SK-N-SH treated with all-trans-retinoic acid at 6 μM for 48 hours (cell line): ENCODE data around the gene DOK1.

ENCODE experiments used
- ATAC-seq: fragments of 200-7000 bp; cut with Tn5 transposase; 3 replicates; pipeline ENCODE4 v1.9.1; 2020; ENCODE audit warnings: mild to moderate bottlenecking, moderate library complexity
- BACH2 ChIP-seq: fragments of 250-450 bp; sonication (Bioruptor Pico); IDR thresholded peaks from 2 replicates; pipeline ENCODE4 v1.9.0; 2021; ENCODE audit warnings: mild to moderate bottlenecking, borderline replicate concordance
- CSDC2 ChIP-seq: fragments of 250-450 bp; sonication (Bioruptor Pico); IDR thresholded peaks from 2 replicates; pipeline ENCODE4 v1.5.0; 2020; ENCODE audit warnings: mild to moderate bottlenecking, moderate library complexity
- ESRRG ChIP-seq: fragments of 250-450 bp; sonication (Bioruptor Pico); IDR thresholded peaks from 2 replicates; pipeline ENCODE4 v1.6.1; 2021; ENCODE audit warnings: mild to moderate bottlenecking
- GLIS3 ChIP-seq: fragments of 250-450 bp; sonication (Bioruptor Pico); IDR thresholded peaks from 2 replicates; pipeline ENCODE4 v1.5.0; 2020; ENCODE audit warnings: mild to moderate bottlenecking, moderate library complexity
- ISL1 ChIP-seq: fragments of 250-450 bp; sonication (Bioruptor Pico); IDR thresholded peaks from 2 replicates; pipeline ENCODE4 v2.1.2; 2022; ENCODE audit warnings: mild to moderate bottlenecking, moderate library complexity
- OSR1 ChIP-seq: fragments of 250-450 bp; sonication (Bioruptor Pico); IDR thresholded peaks from 2 replicates; pipeline ENCODE4 v1.8.0; 2022; ENCODE audit warnings: moderate library complexity, mild to moderate bottlenecking, inconsistent platforms
- POU6F1 ChIP-seq: fragments of 250-450 bp; sonication (Bioruptor Pico); IDR thresholded peaks from 2 replicates; pipeline ENCODE4 v1.8.0; 2021; ENCODE audit warnings: low read depth, mild to moderate bottlenecking, moderate library complexity, borderline replicate concordance
- PPARA ChIP-seq: fragments of 250-450 bp; sonication (Bioruptor Pico); IDR thresholded peaks from 2 replicates; pipeline ENCODE4 v1.5.0; 2020; ENCODE audit warnings: mild to moderate bottlenecking, borderline replicate concordance
- SNAI2 ChIP-seq: fragments of 250-450 bp; sonication (Bioruptor Pico); IDR thresholded peaks from 2 replicates; pipeline ENCODE4 v1.5.0; 2020; ENCODE audit warnings: mild to moderate bottlenecking, moderate library complexity
- TCF4 ChIP-seq: fragments of 250-450 bp; sonication (Bioruptor Pico); IDR thresholded peaks from 2 replicates; pipeline ENCODE4 v1.8.0; 2021; ENCODE audit warnings: mild to moderate bottlenecking, moderate library complexity, borderline replicate concordance
- TOX ChIP-seq: fragments of 250-450 bp; sonication (Bioruptor Pico); IDR thresholded peaks from 2 replicates; pipeline ENCODE4 v1.8.0; 2021; ENCODE audit warnings: mild to moderate bottlenecking, moderate library complexity, borderline replicate concordance
- ZC3H10 ChIP-seq: fragments of 250-450 bp; sonication (Bioruptor Pico); IDR thresholded peaks from 2 replicates; pipeline ENCODE4 v1.5.1; 2021; ENCODE audit warnings: mild to moderate bottlenecking, moderate library complexity
- ZFP30 ChIP-seq: fragments of 450-650 bp; formaldehyde crosslinking; IDR thresholded peaks from 2 replicates; pipeline ENCODE4 v1.5.0; 2022; ENCODE audit warnings: mild to moderate bottlenecking, moderate library complexity
- ZNF70 ChIP-seq: fragments of 450-650 bp; formaldehyde crosslinking; IDR thresholded peaks from 2 replicates; pipeline ENCODE4 v1.5.0; 2020; ENCODE audit warnings: mild to moderate bottlenecking, moderate library complexity
- TF ChIP-seq, protein P1 (sequence below): fragments of 250-450 bp; sonication (Bioruptor Pico); IDR thresholded peaks from 2 replicates; pipeline ENCODE4 v1.5.1; 2020; ENCODE audit warnings: low read depth, mild to moderate bottlenecking, moderate library complexity
- TF ChIP-seq, protein P2 (sequence below): fragments of 250-450 bp; sonication (Bioruptor Pico); IDR thresholded peaks from 2 replicates; pipeline ENCODE4 v1.8.0; 2020; ENCODE audit warnings: mild to moderate bottlenecking, moderate library complexity, borderline replicate concordance
- TF ChIP-seq, protein P3 (sequence below): fragments of 250-450 bp; sonication (Bioruptor Pico); IDR thresholded peaks from 2 replicates; pipeline ENCODE4 v1.5.0; 2020; ENCODE audit warnings: mild to moderate bottlenecking, moderate library complexity

DOK1 gene

GRCh38 chr2:74599676-74600075 lies 45.2 kb downstream of the DOK1 start:
- TF ChIP-seq, protein P1, sequence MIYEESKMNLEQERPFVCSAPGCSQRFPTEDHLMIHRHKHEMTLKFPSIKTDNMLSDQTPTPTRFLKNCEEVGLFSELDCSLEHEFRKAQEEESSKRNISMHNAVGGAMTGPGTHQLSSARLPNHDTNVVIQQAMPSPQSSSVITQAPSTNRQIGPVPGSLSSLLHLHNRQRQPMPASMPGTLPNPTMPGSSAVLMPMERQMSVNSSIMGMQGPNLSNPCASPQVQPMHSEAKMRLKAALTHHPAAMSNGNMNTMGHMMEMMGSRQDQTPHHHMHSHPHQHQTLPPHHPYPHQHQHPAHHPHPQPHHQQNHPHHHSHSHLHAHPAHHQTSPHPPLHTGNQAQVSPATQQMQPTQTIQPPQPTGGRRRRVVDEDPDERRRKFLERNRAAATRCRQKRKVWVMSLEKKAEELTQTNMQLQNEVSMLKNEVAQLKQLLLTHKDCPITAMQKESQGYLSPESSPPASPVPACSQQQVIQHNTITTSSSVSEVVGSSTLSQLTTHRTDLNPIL (CRISPR knock-in tag) = no peak
- TF ChIP-seq CSDC2 (no peak), PPARA (CRISPR knock-in tag) (no peak), SNAI2 (CRISPR knock-in tag) (no peak), TOX (CRISPR knock-in tag) (no peak), POU6F1 (CRISPR knock-in tag) (no peak), ZC3H10 (CRISPR knock-in tag) (no peak), GLIS3 (CRISPR knock-in tag) (no peak), OSR1 (no peak), BACH2 (CRISPR knock-in tag) (no peak), ESRRG (CRISPR knock-in tag) (no peak)
- TF ChIP-seq, protein P2, sequence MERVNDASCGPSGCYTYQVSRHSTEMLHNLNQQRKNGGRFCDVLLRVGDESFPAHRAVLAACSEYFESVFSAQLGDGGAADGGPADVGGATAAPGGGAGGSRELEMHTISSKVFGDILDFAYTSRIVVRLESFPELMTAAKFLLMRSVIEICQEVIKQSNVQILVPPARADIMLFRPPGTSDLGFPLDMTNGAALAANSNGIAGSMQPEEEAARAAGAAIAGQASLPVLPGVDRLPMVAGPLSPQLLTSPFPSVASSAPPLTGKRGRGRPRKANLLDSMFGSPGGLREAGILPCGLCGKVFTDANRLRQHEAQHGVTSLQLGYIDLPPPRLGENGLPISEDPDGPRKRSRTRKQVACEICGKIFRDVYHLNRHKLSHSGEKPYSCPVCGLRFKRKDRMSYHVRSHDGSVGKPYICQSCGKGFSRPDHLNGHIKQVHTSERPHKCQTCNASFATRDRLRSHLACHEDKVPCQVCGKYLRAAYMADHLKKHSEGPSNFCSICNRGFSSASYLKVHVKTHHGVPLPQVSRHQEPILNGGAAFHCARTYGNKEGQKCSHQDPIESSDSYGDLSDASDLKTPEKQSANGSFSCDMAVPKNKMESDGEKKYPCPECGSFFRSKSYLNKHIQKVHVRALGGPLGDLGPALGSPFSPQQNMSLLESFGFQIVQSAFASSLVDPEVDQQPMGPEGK (CRISPR knock-in tag) = no peak
- TF ChIP-seq, all 23 proteins: peak for 0

GRCh38 chr2:74602586-74603281 lies 48.2 kb downstream of the DOK1 start:
- TF ChIP-seq ZC3H10 (CRISPR knock-in tag) (peak; percentile 91), TOX (CRISPR knock-in tag) (peak; percentile 55; the same call in 1 of the 2 replicates), ISL1 (CRISPR knock-in tag) (peak; percentile 91), ESRRG (CRISPR knock-in tag) (no peak)
- TF ChIP-seq, all 23 proteins: peak for 3
- ATAC-seq = peak; percentile 88

More at GRCh38 chr2:74599676-74600075, 45.2 kb downstream of the DOK1 start:
- ATAC-seq = no peak

DNA sequence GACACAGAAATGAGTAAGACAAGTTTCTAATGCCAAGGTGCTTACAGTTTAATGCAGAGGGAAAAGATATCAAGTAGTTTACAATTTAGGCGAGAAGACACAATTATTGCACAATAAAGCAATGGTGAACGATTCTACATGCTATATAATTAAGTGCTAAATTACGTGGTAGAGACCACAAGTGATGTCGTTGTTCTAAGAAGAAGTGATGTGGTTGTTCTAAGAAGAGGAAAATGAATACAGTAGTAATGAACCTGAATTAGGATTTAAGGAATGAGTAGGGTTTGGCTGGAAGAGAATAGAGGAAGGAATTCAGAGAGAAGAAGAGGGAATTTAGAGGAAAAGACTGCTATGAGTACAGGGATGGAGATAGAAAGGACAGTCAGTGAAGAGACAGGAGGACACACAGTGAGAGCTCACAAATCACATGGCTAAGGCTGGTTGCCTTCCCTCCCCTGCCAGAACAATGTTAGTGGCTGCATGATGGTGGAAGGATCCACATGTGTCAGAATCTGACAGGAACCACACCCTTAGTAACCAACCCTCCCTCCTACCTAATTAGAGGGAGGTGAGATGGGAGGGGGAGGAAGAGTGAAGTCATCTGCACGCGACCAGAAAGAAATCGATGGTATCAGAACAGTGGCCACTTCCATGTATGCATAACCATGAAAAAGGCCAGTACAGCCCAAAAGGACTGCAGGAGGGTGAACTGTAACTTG lies 48.9 kb downstream of the DOK1 start:
- no peak for ATAC-seq

More for the DNA sequence above, 48.9 kb downstream of the DOK1 start:
- TF ChIP-seq ISL1 (CRISPR knock-in tag) (no peak), POU6F1 (CRISPR knock-in tag) (no peak), GLIS3 (CRISPR knock-in tag) (no peak), ZNF70 (CRISPR knock-in tag) (no peak), TCF4 (CRISPR knock-in tag) (no peak), ZFP30 (no peak), OSR1 (no peak), CSDC2 (no peak), SNAI2 (CRISPR knock-in tag) (no peak)
- TF ChIP-seq, protein P3, sequence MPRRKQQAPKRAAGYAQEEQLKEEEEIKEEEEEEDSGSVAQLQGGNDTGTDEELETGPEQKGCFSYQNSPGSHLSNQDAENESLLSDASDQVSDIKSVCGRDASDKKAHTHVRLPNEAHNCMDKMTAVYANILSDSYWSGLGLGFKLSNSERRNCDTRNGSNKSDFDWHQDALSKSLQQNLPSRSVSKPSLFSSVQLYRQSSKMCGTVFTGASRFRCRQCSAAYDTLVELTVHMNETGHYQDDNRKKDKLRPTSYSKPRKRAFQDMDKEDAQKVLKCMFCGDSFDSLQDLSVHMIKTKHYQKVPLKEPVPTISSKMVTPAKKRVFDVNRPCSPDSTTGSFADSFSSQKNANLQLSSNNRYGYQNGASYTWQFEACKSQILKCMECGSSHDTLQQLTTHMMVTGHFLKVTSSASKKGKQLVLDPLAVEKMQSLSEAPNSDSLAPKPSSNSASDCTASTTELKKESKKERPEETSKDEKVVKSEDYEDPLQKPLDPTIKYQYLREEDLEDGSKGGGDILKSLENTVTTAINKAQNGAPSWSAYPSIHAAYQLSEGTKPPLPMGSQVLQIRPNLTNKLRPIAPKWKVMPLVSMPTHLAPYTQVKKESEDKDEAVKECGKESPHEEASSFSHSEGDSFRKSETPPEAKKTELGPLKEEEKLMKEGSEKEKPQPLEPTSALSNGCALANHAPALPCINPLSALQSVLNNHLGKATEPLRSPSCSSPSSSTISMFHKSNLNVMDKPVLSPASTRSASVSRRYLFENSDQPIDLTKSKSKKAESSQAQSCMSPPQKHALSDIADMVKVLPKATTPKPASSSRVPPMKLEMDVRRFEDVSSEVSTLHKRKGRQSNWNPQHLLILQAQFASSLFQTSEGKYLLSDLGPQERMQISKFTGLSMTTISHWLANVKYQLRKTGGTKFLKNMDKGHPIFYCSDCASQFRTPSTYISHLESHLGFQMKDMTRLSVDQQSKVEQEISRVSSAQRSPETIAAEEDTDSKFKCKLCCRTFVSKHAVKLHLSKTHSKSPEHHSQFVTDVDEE (CRISPR knock-in tag) = no peak
- TF ChIP-seq, protein P1 (CRISPR knock-in tag) = no peak
